GM12891 (cell line): Measurements from ENCODE around the gene TLE1.

Experiments
- DNase-seq: peaks from one replicate; pipeline ENCODE4 v3.0.0; 2011; ENCODE audit warnings: low spot score; ENCODE audit not compliant: insufficient read length
- FAIRE-seq: peaks from 2 replicates; lab custom pipeline; 2011; peaks lifted over from hg19 to GRCh38; lab: Jason Lieb, UNC
- PAX5 ChIP-seq: IDR thresholded peaks from 2 replicates; pipeline ENCODE4 v1.6.1; 2011; ENCODE audit warnings: low read length, moderate library complexity, mild to moderate bottlenecking; ENCODE audit not compliant: insufficient read depth, severe bottlenecking
- POLR2A ChIP-seq: IDR thresholded peaks from 2 replicates; pipeline ENCODE4 v1.6.1; 2011; ENCODE audit warnings: low read depth, low read length, control low read depth
- POLR2AphosphoS5 ChIP-seq: IDR thresholded peaks from 2 replicates; pipeline ENCODE4 v1.6.1; 2011; ENCODE audit warnings: low read depth, low read length, control low read depth
- POU2F2 ChIP-seq: IDR thresholded peaks from 2 replicates; pipeline ENCODE4 v1.6.1; 2011; ENCODE audit warnings: low read depth, mild to moderate bottlenecking, control low read depth, low read length, moderate library complexity
- SPI1 ChIP-seq: IDR thresholded peaks from 2 replicates; pipeline ENCODE4 v1.6.1; 2011; ENCODE audit warnings: low read depth, low read length, control low read depth
- TAF1 ChIP-seq: IDR thresholded peaks from 2 replicates; pipeline ENCODE4 v1.6.1; 2011; ENCODE audit warnings: low read depth, low read length, control low read depth

Gene TLE1

DNA sequence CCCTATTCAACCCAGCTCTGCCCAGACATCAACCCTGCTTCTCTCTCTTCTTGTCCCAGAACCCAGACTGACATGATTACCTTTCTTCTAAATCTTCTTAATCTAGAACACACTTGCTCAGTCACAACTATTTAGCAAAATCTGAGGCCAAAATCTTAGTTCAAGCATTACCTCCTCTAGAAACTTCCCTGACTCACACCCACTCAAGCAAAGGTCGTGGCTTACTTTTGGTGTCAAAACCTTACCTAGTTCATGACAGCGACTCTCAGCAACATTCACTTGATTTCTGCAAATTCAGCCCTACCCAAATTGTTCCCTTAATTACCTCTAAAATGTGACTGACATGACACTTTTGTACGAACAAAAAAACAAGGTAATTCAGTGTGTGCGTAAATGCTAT lies 130.2 kb downstream of the TLE1 start:
- DNase-seq (no peak), FAIRE-seq (no peak)
- TF ChIP-seq SPI1 (no peak), POU2F2 (no peak), POLR2AphosphoS5 (no peak), PAX5 (no peak), POLR2A (no peak), TAF1 (no peak)

DNA sequence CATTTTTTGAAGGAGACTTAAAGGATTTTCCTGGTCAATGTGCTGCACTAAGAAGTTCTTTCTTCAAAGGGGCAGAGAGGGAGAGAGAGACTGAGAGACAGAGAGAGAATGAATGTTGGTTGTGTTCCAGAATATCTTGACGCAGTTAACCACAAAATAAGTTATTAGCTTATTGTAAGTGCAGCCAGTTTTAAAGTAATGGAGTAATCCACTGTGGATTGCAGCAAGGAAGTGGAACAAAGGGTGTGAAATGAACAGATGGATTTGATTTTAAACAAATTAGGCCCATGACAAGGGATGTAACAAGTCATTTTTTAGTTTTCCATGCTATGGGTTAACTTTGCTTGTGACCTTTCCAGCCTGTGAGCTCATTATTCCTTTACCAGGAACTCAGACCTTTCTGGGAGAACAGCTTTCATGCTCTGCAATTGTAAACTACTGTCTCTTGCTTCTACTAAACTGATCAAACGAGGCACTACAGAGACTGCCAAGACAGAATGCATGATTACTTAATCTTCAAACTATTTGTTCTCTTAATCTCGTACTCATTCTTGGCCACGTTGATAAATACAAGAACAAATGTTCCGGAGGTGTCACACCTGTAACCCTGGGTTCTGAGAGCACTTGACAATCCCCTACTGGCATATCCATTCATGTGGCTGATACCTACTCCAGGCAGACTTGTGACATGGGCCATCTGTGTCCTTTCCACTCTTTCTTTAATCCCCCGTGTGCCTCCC lies 131.1 kb downstream of the TLE1 start:
- FAIRE-seq (no peak), DNase-seq (no peak)
- TF ChIP-seq TAF1, result no peak
- TF ChIP-seq POLR2A, result no peak
- TF ChIP-seq SPI1, result no peak
- no peak for TF ChIP-seq POLR2AphosphoS5
- no peak for TF ChIP-seq PAX5
- TF ChIP-seq POU2F2, result no peak

DNA sequence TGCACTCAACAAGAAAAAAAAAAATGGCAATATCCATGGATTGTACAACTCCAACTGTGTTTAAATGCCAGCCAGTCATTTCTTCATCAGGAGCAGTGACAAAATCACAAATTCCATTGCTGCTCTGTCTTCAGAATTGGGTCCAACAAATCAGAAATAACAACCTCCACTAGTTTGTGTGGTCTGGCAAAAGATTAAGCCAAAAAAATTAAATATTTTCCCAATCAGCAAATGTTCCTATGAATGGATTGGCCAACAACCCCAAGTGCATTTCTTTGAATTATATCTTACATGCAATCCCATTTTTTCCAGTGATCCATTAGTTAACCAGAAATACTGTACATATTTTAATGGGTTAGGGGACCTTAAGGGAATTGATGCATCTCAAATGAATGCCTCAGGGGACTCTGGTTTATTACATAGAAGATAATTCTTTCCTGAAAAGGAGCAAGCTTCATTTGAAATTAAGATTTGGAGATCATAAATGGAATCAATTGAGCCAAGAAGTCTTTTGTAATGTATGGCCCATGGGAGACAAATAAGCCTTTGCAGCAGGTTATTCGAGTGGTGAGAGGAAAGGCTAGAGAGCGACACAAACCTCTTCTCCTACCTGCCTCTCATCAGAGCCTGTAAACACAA lies 131.8 kb downstream of the TLE1 start:
- FAIRE-seq, result no peak
- TF ChIP-seq PAX5, result no peak
- TF ChIP-seq SPI1, result no peak
- TF ChIP-seq TAF1, result no peak
- TF ChIP-seq POLR2AphosphoS5, result no peak
- TF ChIP-seq POU2F2, result no peak
- no peak for TF ChIP-seq POLR2A

DNA sequence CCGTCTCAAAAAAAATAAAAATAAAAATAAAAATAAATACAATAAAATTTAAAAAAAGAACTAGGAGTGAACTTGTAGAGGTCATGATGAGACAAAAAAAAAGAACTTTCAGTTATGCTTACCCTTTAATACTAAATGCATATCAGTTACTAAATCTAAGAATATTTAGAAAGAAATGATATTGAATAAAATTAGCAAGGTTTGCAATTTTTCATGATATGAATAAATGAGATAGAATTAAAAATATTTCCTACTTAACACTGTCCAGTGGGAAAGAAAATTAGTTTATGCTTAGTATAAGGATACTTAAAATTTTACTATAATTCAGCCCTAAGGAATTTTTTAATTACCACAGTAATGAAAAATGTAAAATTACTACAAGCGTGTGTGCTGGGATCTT lies 132.4 kb downstream of the TLE1 start:
- no peak for FAIRE-seq
- no peak for DNase-seq
- TF ChIP-seq TAF1, result no peak
- no peak for TF ChIP-seq SPI1
- no peak for TF ChIP-seq PAX5
- no peak for TF ChIP-seq POU2F2
- TF ChIP-seq POLR2AphosphoS5, result no peak
- TF ChIP-seq POLR2A, result no peak

More for the DNA sequence above, 131.8 kb downstream of the TLE1 start:
- no peak for DNase-seq

DNA sequence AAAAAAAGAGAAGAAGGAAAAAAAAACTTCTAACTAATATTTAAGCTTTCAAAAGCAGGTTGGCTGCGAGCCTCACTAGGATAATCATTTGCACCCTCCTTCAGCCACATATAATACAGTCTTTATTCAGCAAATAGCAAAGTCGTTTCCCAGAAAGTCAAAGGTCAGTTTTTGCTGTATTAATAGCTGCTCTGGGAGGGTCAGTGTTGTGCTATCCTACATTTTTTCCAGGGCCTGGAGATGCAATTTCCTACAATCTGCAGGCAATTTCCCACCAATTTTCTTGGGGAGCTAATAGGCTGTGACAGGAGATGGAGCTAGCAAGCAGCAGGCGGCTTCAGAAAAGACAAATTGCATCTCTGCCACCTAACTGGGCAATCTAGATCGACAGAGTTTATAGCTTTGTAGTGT lies 136.8 kb downstream of the TLE1 start:
- no peak for TF ChIP-seq PAX5
- no peak for TF ChIP-seq POLR2AphosphoS5
- no peak for TF ChIP-seq POU2F2
- no peak for TF ChIP-seq TAF1
- no peak for TF ChIP-seq POLR2A
- no peak for TF ChIP-seq SPI1
- FAIRE-seq (no peak), DNase-seq (no peak)

DNA sequence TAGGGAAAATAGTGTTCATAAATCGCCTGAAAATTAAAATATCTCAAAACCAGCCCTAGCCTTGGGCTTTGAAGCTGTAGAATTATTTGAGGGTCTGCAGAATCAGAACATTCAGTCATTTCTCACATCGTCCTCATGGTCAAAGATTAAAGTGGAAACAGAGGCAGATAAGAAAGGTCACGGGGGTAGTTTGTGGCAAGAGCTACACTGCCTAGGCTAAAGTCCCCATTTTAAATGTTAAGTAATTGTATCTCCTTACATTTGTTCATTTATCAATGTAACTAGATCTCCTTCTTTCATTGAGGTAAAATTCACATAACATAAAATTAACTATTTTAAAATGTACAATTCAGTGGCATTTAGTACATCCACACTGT lies 139.2 kb downstream of the TLE1 start:
- TF ChIP-seq POLR2A, result no peak
- TF ChIP-seq PAX5, result no peak
- TF ChIP-seq TAF1, result no peak
- no peak for TF ChIP-seq SPI1
- no peak for TF ChIP-seq POU2F2
- TF ChIP-seq POLR2AphosphoS5, result no peak
- FAIRE-seq, result no peak
- no peak for DNase-seq

DNA sequence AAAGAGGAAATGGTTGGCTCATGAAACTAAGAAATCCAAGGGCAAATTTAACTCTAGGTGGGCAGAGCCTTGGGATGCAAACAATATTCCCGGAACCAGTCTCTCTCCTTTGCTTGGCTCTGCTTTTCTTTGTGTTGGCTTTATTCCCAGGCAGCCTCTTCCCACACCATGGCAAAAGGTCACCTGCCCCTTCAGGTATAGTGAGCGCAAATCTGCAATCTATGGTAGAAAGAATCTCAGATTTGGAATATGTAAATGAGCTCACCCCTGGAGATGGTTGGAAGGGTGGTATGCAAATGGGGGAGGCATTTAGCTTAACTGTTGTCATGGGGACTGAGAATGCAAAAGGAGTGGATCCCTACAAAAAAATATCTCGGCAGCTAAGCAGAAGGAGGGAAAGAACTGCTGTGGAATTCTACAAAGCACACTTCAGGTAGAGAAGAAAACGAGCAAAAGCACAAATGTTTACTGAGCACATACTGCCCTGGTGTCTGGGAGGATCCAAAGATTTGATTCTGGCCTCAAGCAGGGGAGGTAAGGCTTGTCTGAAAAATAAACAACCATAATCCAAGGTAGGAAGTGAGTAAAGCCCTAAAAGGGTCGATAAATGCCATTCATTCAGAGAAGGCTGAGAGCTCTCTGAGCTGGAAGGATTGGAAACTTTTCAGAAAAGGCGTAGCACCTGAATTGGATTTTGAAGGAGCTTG lies 139.7 kb downstream of the TLE1 start:
- DNase-seq (no peak), FAIRE-seq (no peak)
- TF ChIP-seq SPI1 (no peak), POU2F2 (no peak), POLR2AphosphoS5 (no peak), TAF1 (no peak), PAX5 (no peak), POLR2A (no peak)

DNA sequence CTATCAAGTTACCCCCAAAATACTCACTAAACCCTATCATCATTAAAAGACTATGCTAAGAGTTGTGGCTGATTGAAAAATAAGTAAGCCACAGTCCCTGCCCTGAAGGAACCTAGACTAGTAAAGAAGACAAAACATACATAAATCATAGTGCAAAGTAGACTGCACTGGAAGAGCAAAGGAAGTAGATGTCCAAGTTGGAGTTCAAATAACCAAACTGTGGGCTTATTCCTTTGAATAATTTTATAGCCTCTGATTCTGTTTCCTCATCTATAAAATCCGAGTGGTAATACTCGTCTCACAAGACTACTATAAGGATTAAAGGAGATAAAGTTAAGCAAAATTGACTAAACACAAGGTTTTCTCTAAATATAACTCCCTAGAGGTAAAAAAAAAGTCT lies 140.4 kb downstream of the TLE1 start:
- DNase-seq (no peak), FAIRE-seq (no peak)
- no peak for TF ChIP-seq POU2F2
- no peak for TF ChIP-seq PAX5
- TF ChIP-seq POLR2AphosphoS5, result no peak
- no peak for TF ChIP-seq TAF1
- no peak for TF ChIP-seq POLR2A
- TF ChIP-seq SPI1, result no peak

DNA sequence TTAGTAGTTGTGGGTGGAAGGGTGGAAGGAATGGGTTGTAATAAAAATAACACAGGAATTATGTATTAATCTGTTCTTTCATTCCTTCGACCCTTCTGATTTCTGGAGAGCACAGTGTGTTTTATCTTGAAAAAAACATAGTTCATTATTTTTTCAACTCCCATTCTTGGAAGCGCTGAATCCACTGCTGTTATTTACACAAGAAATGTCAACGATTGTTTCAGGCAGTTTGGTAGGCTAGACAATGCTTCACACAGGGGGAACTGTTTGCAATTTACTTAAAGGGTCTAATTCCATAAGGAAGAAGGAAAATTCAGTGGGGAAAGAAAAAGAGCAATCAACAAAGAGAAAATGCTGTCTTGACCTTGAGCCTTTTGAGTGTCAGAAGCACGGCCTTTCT lies 142.9 kb downstream of the TLE1 start:
- FAIRE-seq (no peak), DNase-seq (no peak)
- no peak for TF ChIP-seq TAF1
- no peak for TF ChIP-seq SPI1
